ENCODE data around the gene WNT9B. TPM values are rescaled to one million over a fixed set of nuclear protein-coding genes. Genes with fewer than 3 reads are reported as not detected.

Gene WNT9B
- total RNA-seq, 3 donors from 2014 or later: 2.0 to 2.4 TPM; not detected in 1

DNA sequence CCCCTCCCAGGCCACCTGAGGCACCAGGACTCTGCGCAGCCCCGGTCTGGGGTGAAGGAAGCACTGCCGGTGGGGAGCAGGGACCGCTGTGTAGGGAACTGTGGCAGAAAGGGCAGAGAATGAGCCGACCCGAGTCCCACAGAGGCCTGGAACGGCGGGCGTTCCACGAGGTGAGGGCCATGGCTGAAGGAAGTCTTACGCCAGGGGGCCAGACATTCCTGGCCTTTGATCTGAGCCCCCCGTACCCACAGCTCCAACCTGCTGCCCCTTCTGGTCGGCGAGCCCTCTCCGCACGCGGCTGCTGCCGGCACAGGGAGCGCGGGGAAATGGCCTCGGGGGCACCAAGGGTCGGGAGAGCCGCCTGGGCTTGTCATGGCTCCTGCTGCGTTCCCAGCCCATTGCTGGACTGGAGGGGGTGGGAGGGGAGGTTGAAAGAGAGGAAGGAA is 31.5 kb upstream of the WNT9B start:
- TF ChIP-seq POLR2A (IDR thresholded peaks at IDR 0.05) (no peak), POLR2AphosphoS5 (IDR thresholded peaks at IDR 0.05) (no peak)
- TF ChIP-seq, protein P1, sequence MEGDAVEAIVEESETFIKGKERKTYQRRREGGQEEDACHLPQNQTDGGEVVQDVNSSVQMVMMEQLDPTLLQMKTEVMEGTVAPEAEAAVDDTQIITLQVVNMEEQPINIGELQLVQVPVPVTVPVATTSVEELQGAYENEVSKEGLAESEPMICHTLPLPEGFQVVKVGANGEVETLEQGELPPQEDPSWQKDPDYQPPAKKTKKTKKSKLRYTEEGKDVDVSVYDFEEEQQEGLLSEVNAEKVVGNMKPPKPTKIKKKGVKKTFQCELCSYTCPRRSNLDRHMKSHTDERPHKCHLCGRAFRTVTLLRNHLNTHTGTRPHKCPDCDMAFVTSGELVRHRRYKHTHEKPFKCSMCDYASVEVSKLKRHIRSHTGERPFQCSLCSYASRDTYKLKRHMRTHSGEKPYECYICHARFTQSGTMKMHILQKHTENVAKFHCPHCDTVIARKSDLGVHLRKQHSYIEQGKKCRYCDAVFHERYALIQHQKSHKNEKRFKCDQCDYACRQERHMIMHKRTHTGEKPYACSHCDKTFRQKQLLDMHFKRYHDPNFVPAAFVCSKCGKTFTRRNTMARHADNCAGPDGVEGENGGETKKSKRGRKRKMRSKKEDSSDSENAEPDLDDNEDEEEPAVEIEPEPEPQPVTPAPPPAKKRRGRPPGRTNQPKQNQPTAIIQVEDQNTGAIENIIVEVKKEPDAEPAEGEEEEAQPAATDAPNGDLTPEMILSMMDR (IDR thresholded peaks at IDR 0.05): no peak
- peaks cover 0 to 65% of the 10 kb centered on the region in 2 donors for H3K27me3 ChIP-seq
- intact Hi-C loops (cut with DNase I; ENCODE audit: low total_unique reads): no loop called here
- H3K36me3 ChIP-seq: no peaks in the 10 kb centered on the region
- H3K4me3 ChIP-seq: no peak overlapping the region
- peaks cover 0 to 5% of the 10 kb centered on the region in 2 donors for H3K4me1 ChIP-seq
- no peak overlapping the region for H3K27ac ChIP-seq
- H3K9me3 ChIP-seq: no peaks in the 10 kb centered on the region
- no peak for DNase-seq (ENCODE audit: low spot score in 2 of 2)

DNA sequence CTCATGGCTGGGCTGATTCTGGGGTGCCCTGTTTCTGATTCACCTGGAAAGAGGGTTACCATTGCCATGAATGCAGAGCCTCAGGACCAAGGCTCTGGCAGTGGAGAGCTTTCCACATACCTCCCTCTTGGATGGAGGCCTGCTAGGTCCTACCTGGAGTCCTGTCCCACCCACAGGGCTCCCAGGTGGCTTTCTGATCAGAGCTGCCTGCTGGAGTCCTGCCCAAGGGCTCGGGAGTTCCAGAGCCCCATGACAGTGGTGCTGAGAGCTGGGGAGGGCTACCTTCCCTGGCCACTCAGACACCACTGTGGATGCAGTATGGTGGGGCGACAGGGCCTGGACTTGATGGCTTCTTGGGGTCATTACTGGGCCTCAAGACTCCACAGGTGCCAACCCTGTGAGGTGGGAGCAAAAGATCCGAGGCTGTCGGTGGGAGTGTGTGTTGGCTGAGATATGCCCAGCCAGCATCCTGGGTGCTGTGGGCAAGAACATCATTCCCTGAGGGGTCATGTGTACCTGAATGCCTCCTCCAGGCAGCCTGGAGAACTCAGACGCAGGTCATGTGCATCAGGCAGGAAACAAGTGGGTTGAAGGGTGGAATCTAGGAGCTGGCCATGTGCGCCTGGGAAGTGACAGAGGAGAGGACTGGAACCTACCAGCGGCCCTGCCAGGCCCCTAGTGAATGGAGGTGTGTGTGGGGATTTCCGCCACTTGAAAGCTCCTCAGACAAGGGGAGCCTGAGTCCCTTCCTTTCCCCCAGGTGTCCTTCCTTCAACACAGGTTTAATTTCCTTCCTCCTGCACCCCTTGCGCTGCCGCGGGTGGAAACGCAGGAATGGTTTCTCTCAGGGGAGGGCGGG is 30.6 kb upstream of the WNT9B start:
- TF ChIP-seq, protein P1 (IDR thresholded peaks at IDR 0.05): no peak
- TF ChIP-seq POLR2AphosphoS5 (IDR thresholded peaks at IDR 0.05) (no peak), POLR2A (IDR thresholded peaks at IDR 0.05) (no peak)
- intact Hi-C loops (cut with DNase I; ENCODE audit: low total_unique reads): no loop called here

DNA sequence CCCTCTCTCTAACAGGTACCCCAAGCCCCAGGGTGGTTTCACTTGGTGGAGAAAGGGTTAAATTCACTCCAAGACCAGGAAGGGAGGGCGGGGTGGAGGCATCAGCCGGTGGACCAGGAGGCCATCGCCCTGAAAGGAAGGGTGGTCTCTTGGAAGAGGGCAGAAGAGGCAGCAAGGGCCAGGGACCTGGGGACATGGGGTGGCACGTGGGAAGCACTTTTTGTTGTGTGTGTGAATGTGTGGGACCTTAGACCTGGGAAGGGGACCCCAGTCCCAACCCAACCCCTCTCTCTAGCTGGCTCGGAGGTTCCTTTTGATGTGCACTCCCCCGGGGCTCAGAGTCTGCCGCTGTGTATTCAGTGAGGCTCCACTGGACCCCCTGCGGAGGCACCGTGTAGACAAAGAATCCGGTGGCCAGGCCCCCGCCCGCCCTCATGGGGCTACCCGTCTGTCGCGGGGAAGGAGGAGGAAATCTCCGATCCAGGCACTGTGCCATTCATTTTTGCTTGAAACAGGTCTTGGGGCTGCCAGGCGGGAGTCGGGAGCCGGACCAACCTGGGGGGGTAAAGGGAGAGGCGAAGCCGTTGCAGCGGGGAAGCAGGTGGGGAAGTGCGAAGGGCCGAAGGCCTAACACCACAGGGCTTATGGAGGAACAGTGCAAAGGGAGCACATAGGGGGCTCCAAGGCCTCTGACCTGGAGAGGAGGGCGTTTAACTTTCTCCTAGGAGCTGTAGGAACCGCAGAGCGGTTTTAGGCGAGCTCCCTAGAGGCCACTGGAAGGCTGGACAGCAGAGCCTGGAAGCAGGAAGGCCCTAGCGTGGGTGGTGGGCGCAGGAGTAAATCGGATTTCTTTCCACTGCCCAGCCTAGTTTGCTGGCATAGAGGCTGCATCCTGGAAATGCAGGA is 29.6 kb upstream of the WNT9B start:
- no peak for TF ChIP-seq POLR2AphosphoS5 (IDR thresholded peaks at IDR 0.05)
- TF ChIP-seq, protein P1 (IDR thresholded peaks at IDR 0.05): no peak
- TF ChIP-seq POLR2A (IDR thresholded peaks at IDR 0.05): no peak
- Histone ChIP-seq H3K27me3 (peaks cover 0 to 60% of the 10 kb centered on the region in 2 donors), H3K36me3 (no peaks in the 10 kb centered on the region), H3K4me1 (peaks cover 0 to 5% of the 10 kb centered on the region in 2 donors), H3K9me3 (no peaks in the 10 kb centered on the region), H3K4me3 (no peak overlapping the region), H3K27ac (no peak overlapping the region)
- intact Hi-C loops (cut with DNase I; ENCODE audit: low total_unique reads): no loop called here
- DNase-seq (ENCODE audit: low spot score in 2 of 2): no peak

More for the DNA sequence above, 30.6 kb upstream of the WNT9B start:
- Histone ChIP-seq H3K4me3 (no peak overlapping the region), H3K9me3 (no peaks in the 10 kb centered on the region), H3K27ac (no peak overlapping the region), H3K4me1 (peaks cover 0 to 5% of the 10 kb centered on the region in 2 donors), H3K36me3 (no peaks in the 10 kb centered on the region), H3K27me3 (peaks cover 0 to 65% of the 10 kb centered on the region in 2 donors)
- no peak for DNase-seq (ENCODE audit: low spot score in 2 of 2)

- TF ChIP-seq POLR2A (IDR thresholded peaks at IDR 0.05): no peak
- TF ChIP-seq, protein P1 (IDR thresholded peaks at IDR 0.05): no peak
- no peak for TF ChIP-seq POLR2AphosphoS5 (IDR thresholded peaks at IDR 0.05)
- Histone ChIP-seq H3K36me3 (no peaks in the 10 kb centered on the region), H3K4me1 (peaks cover 0 to 5% of the 10 kb centered on the region in 2 donors), H3K9me3 (no peaks in the 10 kb centered on the region), H3K4me3 (no peak overlapping the region), H3K27me3 (peaks cover 0 to 52% of the 10 kb centered on the region in 2 donors), H3K27ac (no peak overlapping the region)
- intact Hi-C loops (cut with DNase I; ENCODE audit: low total_unique reads): no loop called here
- DNase-seq (ENCODE audit: low spot score in 2 of 2): no peak
Measured at GRCh38 chr17:46822388-46822921, 28.9 kb upstream of the WNT9B start.
